Stimulated activated CD8-positive, alpha-beta memory T cell treated with anti-CD3 and anti-CD28 coated beads, Interleukin-15, amount 100 ng/mL, for 48 hours (primary cell): ENCODE data around the gene MARVELD2.

Source experiments
- DNase-seq, 2 donors: peaks; one replicate each; pipeline ENCODE4 v3.0.0-alpha.2; 2020; ENCODE audit warnings: low read depth in 2 of 2

MARVELD2 gene

DNA sequence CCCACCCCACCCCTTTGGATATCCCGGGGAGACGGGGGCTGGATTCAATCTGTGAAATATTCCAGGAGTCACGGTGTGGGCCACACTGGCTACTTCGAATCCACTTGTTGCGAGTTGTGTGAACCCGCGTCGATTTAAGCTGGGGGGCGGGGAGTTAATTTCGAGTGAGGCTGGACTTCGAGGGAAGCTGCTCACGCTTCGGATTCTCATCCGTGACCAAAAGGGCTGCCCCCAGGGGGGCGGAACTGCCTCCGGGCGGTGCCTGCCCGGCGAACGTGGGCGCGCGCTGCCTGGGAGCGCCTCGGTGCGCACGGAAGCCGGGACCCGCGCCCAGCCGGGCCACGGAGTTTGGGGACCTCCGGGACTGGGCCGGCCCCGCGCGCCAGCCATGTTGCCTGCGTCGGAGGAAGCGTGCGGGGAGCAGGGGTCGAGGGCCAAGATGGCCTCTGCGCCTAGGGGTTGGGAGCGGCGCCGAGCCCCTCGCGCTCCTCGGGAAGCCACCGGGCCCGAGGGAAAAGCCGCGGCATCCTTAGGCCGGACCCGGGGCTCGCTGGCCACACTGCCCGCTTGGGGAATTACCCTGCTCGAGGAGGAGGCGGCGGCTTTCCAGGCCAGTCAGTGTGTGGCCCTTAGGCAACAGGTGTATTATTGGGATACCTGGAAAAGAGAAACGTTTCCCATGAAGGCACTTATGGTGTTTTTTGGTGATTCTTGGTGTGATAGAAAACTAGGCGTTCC lies 78.6 kb downstream of the MARVELD2 start:
- DNase-seq = peak in 1 of 2 donors; percentile 12
